HFFc6 (cell line): Measurements from ENCODE around the gene SELENOP. TPM values are rescaled to one million over a fixed set of nuclear protein-coding genes. Genes with fewer than 3 reads are reported as not detected.

ENCODE experiments used
- DNase-seq: peaks from one replicate; pipeline ENCODE4 v3.0.0-alpha.2; 2018
- H3K27ac Mint-ChIP-seq: 2 replicates; pipeline ENCODE4 v1.8.0; 2020; ENCODE audit warnings: mild to moderate bottlenecking, mixed read lengths
- H3K27me3 Mint-ChIP-seq: 2 replicates; pipeline ENCODE4 v1.8.0; 2021; ENCODE audit warnings: mild to moderate bottlenecking, moderate library complexity, mixed read lengths; ENCODE audit not compliant: insufficient read depth
- H3K36me3 Mint-ChIP-seq: 2 replicates; pipeline ENCODE4 v1.8.0; 2021; ENCODE audit warnings: low read depth, mixed read lengths
- H3K4me1 Mint-ChIP-seq: 2 replicates; pipeline ENCODE4 v1.8.0; 2020; ENCODE audit warnings: low read depth, mixed read lengths
- H3K4me3 Mint-ChIP-seq: 2 replicates; pipeline ENCODE4 v1.8.0; 2020; ENCODE audit warnings: mild to moderate bottlenecking, moderate library complexity, mixed read lengths
- H3K9me3 Mint-ChIP-seq: 2 replicates; pipeline ENCODE4 v1.8.0; 2020; ENCODE audit warnings: mild to moderate bottlenecking, mixed read lengths
- CTCF ChIP-seq: fragments of 200-600 bp; sonication (generic); IDR thresholded peaks from 2 replicates; pipeline ENCODE4 v1.5.0; 2021; ENCODE audit warnings: antibody characterized with exemption, mild to moderate bottlenecking
- total RNA-seq, 6 experiments: library from RNA; stranded (reverse); fragmentation: NEBNext Ultra II Directional; extraction: Animal tissue kit (Norgen Biotek cat#: 25700); gene quantifications; 2 replicates in 1 of 6; 3 replicates in 5 of 6; pipeline ENCODE4 v1.2.3, GENCODE V29; 2021

Gene SELENOP
- total RNA-seq, 6 experiments from 2014 or later = 0.33 to 0.63 (median 0.47) TPM; not detected in 2

GRCh38 chr5:42785756-42786155 is 25.9 kb downstream of the SELENOP start:
- no peaks in the 10 kb centered on the region; the same call in 1 of the 2 replicates for H3K27me3 Mint-ChIP-seq
- peaks cover 14% of the 10 kb centered on the region; the same call in 1 of the 2 replicates for H3K36me3 Mint-ChIP-seq
- peaks cover 10% of the 10 kb centered on the region; the same call in 1 of the 2 replicates for H3K4me1 Mint-ChIP-seq
- H3K9me3 Mint-ChIP-seq = peaks cover 20% of the 10 kb centered on the region
- DNase-seq = no peak
- no peak for TF ChIP-seq CTCF
- H3K4me3 Mint-ChIP-seq = no peak overlapping the region
- H3K27ac Mint-ChIP-seq = no peak overlapping the region

- no peak overlapping the region for H3K27ac Mint-ChIP-seq
- DNase-seq = no peak
- H3K27me3 Mint-ChIP-seq = no peaks in the 10 kb centered on the region; the same call in 1 of the 2 replicates
- H3K9me3 Mint-ChIP-seq = peaks cover 20% of the 10 kb centered on the region
- peaks cover 10% of the 10 kb centered on the region; the same call in 1 of the 2 replicates for H3K4me1 Mint-ChIP-seq
- H3K36me3 Mint-ChIP-seq = peaks cover 14% of the 10 kb centered on the region; the same call in 1 of the 2 replicates
- TF ChIP-seq CTCF = no peak
- no peak overlapping the region for H3K4me3 Mint-ChIP-seq
These were observed 27.6 kb downstream of the SELENOP start for GRCh38 chr5:42784132-42784531.

GRCh38 chr5:42781584-42781983 is 30.1 kb downstream of the SELENOP start:
- Mint-ChIP-seq H3K27ac (no peak overlapping the region), H3K4me3 (no peak overlapping the region), H3K9me3 (peaks cover 6% of the 10 kb centered on the region), H3K36me3 (peaks cover 5% of the 10 kb centered on the region; the same call in 1 of the 2 replicates), H3K27me3 (no peaks in the 10 kb centered on the region), H3K4me1 (peaks cover 10% of the 10 kb centered on the region; the same call in 1 of the 2 replicates)
- no peak for TF ChIP-seq CTCF
- DNase-seq = no peak

- Mint-ChIP-seq H3K4me3 (no peak overlapping the region), H3K27me3 (no peaks in the 10 kb centered on the region), H3K9me3 (no peaks in the 10 kb centered on the region), H3K4me1 (peaks cover 3% of the 10 kb centered on the region; the same call in 1 of the 2 replicates), H3K36me3 (no peaks in the 10 kb centered on the region), H3K27ac (no peak overlapping the region)
- no peak for TF ChIP-seq CTCF
- DNase-seq = no peak
These were observed 32.6 kb downstream of the SELENOP start for GRCh38 chr5:42779083-42779482.

- Mint-ChIP-seq H3K4me3 (no peak overlapping the region), H3K36me3 (no peaks in the 10 kb centered on the region), H3K27ac (no peak overlapping the region), H3K27me3 (no peaks in the 10 kb centered on the region; the same call in 1 of the 2 replicates), H3K4me1 (no peaks in the 10 kb centered on the region; the same call in 1 of the 2 replicates), H3K9me3 (no peaks in the 10 kb centered on the region)
- no peak for TF ChIP-seq CTCF
- no peak for DNase-seq
These were observed 39.3 kb downstream of the SELENOP start for GRCh38 chr5:42772265-42772993.
